ENCODE data around the gene KAT7.
A peak's percentile ranks its signal among the peaks of the same experiment; 100 is the strongest.

The KAT7 gene

GRCh38 chr17:49760932-49761558 lies 27.4 kb upstream of the KAT7 start:
- no peak for DNase-seq

GRCh38 chr17:49762151-49762941 lies 26.1 kb upstream of the KAT7 start:
- no peak for DNase-seq

DNA sequence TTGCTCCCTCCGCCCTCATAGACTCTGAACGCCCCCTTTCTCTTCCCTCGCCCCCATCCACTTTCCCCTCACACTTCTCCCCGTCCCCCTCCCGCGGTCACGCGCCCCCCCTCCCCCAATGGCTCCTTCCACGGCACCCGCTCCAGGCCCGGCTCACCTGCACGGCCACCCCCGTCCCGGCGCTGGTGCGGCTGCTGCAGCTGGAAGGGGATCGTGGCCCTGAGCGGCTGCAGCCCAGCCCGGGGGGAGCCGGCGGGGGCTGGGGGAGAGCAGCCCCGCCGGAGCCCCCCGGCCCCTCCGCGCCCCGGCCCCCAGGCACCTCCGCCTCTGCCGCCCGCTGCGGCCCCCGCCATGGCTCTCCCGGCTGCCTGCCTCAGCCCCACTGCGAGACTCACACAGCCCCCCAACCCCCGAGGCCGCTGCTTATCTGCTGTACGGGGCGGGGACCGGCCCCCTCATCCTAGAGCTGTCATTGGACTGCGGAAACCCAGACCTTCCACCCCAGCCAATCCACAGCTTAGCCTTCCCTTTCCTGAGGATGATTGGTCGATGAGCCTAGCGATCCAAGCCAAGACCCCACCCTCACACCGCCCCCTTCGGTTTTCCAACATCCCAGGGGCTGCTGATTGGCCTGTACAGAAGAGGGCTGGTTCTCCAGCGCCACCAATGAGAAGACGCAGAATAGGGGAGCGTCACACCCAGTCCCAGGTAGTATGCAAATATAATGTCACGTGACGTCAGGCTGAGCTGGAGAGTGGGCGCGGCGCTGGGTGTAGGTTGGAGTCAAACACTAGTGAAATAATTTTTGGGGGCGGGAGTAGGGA lies 24.5 kb upstream of the KAT7 start, which contains the start of gene FAM117A:
FAM117A (minus strand) TSS at position 397 of the 824 bp plus-strand sequence; CDS start at position 353, 44 bp downstream.
- peak; percentile 97 for DNase-seq

GRCh38 chr17:49764559-49765180 lies 23.8 kb upstream of the KAT7 start:
- no peak for DNase-seq

DNA sequence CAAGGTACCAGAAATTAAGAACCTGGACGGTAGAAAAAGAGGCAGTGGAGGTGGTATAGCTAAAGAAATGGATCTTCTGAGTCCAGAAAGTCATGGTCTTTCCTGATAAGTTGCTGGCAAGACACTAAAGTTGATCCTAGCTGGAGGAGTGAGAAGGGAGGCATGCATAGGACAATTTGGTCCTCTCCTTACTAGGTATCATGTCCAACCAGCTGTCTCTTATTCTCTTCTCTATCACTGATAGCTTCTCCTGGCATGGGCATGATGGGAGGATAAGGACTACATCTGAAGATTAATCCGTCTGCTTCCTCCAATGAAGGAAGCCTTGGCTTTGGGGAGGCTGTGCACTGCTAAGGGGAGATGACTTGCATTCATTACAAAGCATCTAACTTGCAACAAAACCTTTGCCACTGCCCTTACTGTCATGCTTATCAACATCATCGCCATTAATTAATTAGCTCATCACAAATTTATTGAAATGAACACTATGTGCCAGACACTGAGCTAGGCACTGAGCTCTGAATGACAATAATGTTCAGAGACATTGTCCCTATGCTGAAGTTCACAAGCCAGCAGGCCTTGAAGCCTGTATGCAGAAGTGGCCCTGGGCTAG lies 21.5 kb upstream of the KAT7 start:
- DNase-seq: no peak

- DNase-seq: no peak
Observed at GRCh38 chr17:49775546-49776260, 12.8 kb upstream of the KAT7 start.

DNA sequence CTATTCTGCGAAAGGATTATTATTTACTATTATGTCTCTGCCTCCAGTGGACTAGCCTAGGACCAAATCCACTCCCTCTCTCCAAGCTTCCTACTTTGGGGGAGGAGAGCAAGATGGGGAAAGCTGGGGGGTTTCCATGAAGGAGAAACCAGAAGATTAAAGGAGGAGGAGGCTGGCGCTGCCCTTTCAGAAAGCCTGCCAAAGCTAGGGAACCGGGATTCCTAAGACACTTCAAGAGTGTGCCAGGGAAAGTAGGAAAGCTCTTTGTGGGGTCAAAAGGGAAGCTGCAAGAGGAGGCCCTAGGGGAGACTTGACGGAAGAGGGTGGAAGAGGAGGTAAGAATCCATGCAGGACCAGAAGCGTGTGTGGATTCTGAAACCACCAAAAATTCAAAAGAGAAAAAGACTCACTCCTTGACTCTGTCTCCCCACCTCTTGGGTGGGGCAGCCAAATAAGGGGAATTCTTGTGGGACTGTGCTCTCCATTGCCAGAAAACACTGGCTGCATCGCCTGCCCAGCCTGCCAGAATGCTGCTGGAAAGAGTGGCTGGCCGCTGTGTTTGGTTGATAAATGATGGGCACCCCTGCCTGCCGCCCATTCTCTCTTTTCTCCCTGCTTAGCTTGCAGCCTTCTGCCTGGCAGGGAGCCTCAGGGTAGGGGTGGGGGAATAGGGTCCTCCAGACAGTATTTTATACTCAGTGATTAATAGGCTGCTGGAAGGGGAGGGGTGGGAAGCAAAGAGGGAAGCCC lies 11.8 kb upstream of the KAT7 start:
- no peak for DNase-seq

- no peak for DNase-seq
Observed at GRCh38 chr17:49777563-49777962, 10.9 kb upstream of the KAT7 start.

DNA sequence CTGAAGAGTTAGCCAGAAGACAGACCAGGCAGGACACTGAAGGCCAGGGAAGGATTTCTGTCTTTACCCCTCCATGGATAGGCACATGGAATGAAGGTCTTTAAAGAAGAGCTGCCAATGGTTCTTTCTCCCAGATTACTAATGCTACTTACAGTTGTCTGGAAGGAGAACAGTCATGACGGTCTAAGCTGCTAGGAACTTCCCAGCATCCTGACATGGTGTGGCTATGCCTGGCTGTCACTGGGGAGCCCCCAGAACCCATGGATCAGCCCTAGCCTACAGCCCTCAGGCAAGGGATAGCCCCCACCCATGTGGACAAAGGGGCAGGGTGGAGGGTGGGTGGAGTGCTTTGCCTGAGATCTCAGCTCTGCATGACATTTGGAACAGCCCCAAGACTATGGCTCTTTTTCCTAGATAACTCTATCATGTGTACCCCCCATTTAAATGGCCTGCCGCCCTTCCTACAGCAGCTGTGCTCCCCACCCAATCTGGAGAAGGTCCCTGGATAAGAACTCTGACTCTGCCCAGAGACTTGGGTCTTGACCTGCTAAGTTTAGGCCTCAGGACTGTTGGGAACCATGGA lies 9.2 kb upstream of the KAT7 start:
- DNase-seq: no peak

DNA sequence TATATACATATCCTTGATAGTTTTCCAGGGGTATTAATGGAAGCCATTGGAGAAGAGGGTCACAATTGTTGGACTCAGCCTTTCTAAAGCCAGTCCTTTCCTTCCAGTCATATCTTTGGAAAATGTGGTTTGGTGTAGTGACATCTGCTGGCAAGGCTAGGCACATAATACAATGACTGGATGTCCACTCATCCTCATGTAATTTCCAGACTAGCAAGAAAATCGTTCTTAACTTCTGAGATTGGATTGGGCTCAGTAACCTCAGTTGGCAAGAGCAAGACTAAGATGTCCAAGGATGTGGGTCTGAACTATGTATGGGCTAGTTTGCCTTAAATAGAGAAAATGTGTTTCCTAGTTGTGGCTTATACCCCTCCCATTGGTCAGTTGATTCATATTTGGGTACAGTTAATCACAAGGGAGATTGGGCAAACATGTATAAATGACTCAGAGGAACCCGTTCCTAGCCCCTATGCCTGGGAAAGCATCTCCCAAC lies 8.7 kb upstream of the KAT7 start:
- DNase-seq: no peak

DNA sequence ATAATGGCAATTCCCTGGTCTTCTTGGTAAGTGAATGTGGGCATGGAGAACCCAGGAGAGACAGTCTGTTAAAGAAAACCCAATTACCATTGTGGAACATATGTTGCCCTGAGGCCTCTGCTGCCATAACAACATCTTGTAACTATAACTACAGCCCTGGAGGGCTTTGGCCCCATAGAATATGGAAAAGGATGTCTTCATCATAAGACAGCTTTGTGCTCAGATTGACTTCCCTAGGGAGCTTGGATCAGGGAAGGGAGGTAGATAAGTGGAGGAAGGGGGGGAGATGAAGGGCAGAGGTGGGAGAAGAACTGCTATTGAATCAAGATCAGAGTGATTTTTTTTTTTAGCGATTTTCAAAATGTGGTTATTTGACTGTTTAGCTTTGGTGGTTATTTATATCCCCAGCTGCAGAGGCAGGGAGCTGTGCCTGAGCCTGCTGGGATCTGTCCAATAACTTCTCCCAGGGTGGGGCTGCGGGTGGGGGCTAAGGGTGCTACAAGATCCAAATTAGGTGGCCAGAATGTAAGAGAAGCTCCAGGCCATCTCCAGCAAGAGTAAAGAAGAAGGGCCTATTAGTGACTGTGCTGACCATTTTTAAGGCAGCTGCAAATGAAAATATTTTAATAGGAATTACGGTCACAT lies 5.3 kb upstream of the KAT7 start:
- DNase-seq: no peak

GRCh38 chr17:49783791-49784190 lies 4.7 kb upstream of the KAT7 start:
- no peak for DNase-seq

- DNase-seq: no peak
Observed at GRCh38 chr17:49784636-49785035, 3.8 kb upstream of the KAT7 start.

- no peak for DNase-seq
Observed at GRCh38 chr17:49787884-49788477, 500 bp upstream of the KAT7 start.

GRCh38 chr17:49789243-49789578 lies 730 bp downstream of the KAT7 start:
- no peak for DNase-seq

- DNase-seq: no peak
Observed at GRCh38 chr17:49793309-49793708, 4.8 kb downstream of the KAT7 start.

- DNase-seq: no peak
Observed at GRCh38 chr17:49795372-49795771, 6.9 kb downstream of the KAT7 start.

DNA sequence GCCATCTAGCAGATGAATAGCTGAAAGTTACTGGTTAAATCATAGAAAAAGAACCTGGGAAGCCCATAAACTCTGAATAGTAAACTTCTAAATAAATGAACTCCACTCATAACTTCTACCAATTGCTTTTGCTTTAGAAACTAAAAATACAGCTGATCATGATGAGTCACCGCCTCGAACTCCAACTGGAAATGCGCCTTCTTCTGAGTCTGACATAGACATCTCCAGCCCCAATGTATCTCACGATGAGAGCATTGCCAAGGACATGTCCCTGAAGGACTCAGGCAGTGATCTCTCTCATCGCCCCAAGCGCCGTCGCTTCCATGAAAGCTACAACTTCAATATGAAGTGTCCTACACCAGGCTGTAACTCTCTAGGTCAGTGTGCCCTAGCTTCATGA lies 9.7 kb downstream of the KAT7 start:
- no peak for DNase-seq

GRCh38 chr17:49798738-49799137 lies 10.3 kb downstream of the KAT7 start:
- no peak for DNase-seq

GRCh38 chr17:49809056-49809455 lies 20.6 kb downstream of the KAT7 start:
- DNase-seq: no peak
